Lower leg skin (tissue), 3 donors: ENCODE results near the gene FRMD1.

ENCODE experiments used
- POLR2A ChIP-seq, 2 donors: fragments of 450-650 bp; IDR thresholded peaks; one replicate each; pipeline ENCODE4 v1.6.1; 2016 to 2017; ENCODE audit warnings: antibody characterized with exemption in 2 of 2, mild to moderate bottlenecking in 1 of 2, moderate library complexity in 1 of 2
- TF ChIP-seq, protein P1 (sequence below), 3 donors: fragments of 450-650 bp; IDR thresholded peaks; one replicate each; pipeline ENCODE4 v1.5.1; 2016; ENCODE audit warnings: antibody characterized with exemption in 3 of 3, mild to moderate bottlenecking in 3 of 3, moderate library complexity in 2 of 3

DNA sequence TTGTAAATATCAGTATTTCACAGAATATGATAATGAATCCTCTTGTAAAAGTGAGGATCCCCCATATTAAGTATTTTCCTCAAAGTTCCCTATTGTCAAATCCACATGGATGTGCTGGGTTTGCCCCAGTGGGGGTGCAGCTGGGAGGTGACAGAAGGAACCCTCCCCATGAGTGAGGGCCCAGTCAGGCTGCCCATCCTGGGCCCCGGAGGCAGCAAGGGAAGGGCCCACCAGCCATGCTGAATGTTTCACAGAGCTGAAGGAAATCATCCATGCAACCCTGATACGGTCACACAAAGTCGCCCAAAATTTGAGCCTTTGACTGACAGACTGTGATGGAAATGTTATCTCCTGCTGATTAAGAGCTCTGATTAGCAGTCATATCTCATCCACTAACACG is 39.7 kb downstream of the FRMD1 start:
- TF ChIP-seq, protein P1, sequence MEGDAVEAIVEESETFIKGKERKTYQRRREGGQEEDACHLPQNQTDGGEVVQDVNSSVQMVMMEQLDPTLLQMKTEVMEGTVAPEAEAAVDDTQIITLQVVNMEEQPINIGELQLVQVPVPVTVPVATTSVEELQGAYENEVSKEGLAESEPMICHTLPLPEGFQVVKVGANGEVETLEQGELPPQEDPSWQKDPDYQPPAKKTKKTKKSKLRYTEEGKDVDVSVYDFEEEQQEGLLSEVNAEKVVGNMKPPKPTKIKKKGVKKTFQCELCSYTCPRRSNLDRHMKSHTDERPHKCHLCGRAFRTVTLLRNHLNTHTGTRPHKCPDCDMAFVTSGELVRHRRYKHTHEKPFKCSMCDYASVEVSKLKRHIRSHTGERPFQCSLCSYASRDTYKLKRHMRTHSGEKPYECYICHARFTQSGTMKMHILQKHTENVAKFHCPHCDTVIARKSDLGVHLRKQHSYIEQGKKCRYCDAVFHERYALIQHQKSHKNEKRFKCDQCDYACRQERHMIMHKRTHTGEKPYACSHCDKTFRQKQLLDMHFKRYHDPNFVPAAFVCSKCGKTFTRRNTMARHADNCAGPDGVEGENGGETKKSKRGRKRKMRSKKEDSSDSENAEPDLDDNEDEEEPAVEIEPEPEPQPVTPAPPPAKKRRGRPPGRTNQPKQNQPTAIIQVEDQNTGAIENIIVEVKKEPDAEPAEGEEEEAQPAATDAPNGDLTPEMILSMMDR (IDR thresholded peaks at IDR 0.05): no peak
- no peak for TF ChIP-seq POLR2A (IDR thresholded peaks at IDR 0.05)
